B cell (primary cell): ENCODE measurements around the gene FCRL6. TPM values are rescaled to one million over a fixed set of nuclear protein-coding genes. Genes with fewer than 3 reads are reported as not detected.

Experiments used
- ATAC-seq: fragments of 200-7000 bp; cut with Tn5 transposase; one replicate; pipeline ENCODE4 v1.10.0; 2021; ENCODE audit warnings: low read depth, mild to moderate bottlenecking, moderate number of reproducible peaks, moderate library complexity
- CTCF ChIA-PET: fragments of 350-600 bp; sonication (Branson Sonifier 250); formaldehyde crosslinking; loops from one replicate; lab custom pipeline; 2021; ENCODE audit warnings: antibody characterized with exemption, inconsistent platforms; lab: Charles Lee
- POLR2A ChIA-PET: fragments of 350-600 bp; sonication (Branson Sonifier 250); formaldehyde crosslinking; loops from one replicate; lab custom pipeline; 2021; ENCODE audit warnings: antibody characterized with exemption; lab: Charles Lee
- DNase-seq: peaks from one replicate; pipeline ENCODE4 v3.0.0; 2013
- H2AFZ ChIP-seq: 2 replicates; pipeline ENCODE4 v1.6.1; 2012; ENCODE audit warnings: mild to moderate bottlenecking, low read depth, low read length; ENCODE audit not compliant: insufficient read depth, poor library complexity, severe bottlenecking
- H3K27ac ChIP-seq, 2 donors: 1 replicate in 1 of 2; 2 replicates in 1 of 2; pipeline ENCODE4 v1.5.1; 2012 to 2013; ENCODE audit warnings: low read length in 2 of 2, mild to moderate bottlenecking in 2 of 2, moderate library complexity in 1 of 2
- H3K27me3 ChIP-seq, 4 experiments: fragments of 200-600 bp in 1 of 4; sonication (generic) in 1 of 4; replicated peaks in 1 of 4; 1 replicate in 2 of 4; 2 replicates in 2 of 4; pipeline versions ENCODE4 v1.6.1 to v1.7.0; 2013 to 2016; ENCODE audit warnings: low read length in 3 of 4, mild to moderate bottlenecking in 2 of 4, mixed read lengths in 1 of 4, moderate library complexity in 1 of 4; ENCODE audit not compliant: insufficient read depth in 4 of 4, control insufficient read depth in 3 of 4; ENCODE audit errors: control extremely low read depth in 1 of 4
- H3K36me3 ChIP-seq, 2 experiments: replicated peaks in 1 of 2; 1 replicate in 1 of 2; 2 replicates in 1 of 2; pipeline versions ENCODE4 v1.6.1 to v1.7.1; 2013; ENCODE audit warnings: low read length in 1 of 2; ENCODE audit not compliant: insufficient read depth in 2 of 2, control insufficient read depth in 1 of 2; ENCODE audit errors: control extremely low read depth in 1 of 2, extremely low read depth in 1 of 2
- H3K4me1 ChIP-seq, 2 donors: fragments of 200-600 bp in 1 of 2; sonication (generic) in 1 of 2; 1 replicate in 1 of 2; 2 replicates in 1 of 2; pipeline versions ENCODE4 v1.5.1 to v1.6.1; 2013 to 2017; ENCODE audit warnings: low read length in 2 of 2; ENCODE audit not compliant: control insufficient read depth in 2 of 2, insufficient read depth in 2 of 2
- H3K4me2 ChIP-seq: replicated peaks from 2 replicates; pipeline ENCODE3; 2012; ENCODE audit warnings: mild to moderate bottlenecking, low read depth, low read length; ENCODE audit not compliant: poor library complexity, severe bottlenecking
- H3K4me3 ChIP-seq, 5 experiments: fragments of 200-600 bp in 1 of 5; sonication (generic) in 1 of 5; 1 replicate in 3 of 5; 2 replicates in 2 of 5; pipeline versions ENCODE4 v1.5.1 to v1.7.0; 2011 to 2016; ENCODE audit warnings: low read length in 4 of 5, mild to moderate bottlenecking in 4 of 5, low read depth in 2 of 5, control low read depth in 1 of 5, moderate library complexity in 1 of 5; ENCODE audit not compliant: insufficient read depth in 1 of 5; ENCODE audit errors: control extremely low read depth in 1 of 5, extremely low read depth in 1 of 5
- H3K79me2 ChIP-seq: fragments of 200-600 bp; sonication (generic); one replicate; pipeline ENCODE4 v1.6.0; 2016; ENCODE audit warnings: low read length; ENCODE audit not compliant: control insufficient read depth, insufficient read depth
- H3K9ac ChIP-seq: fragments of 200-600 bp; sonication (generic); 2 replicates; pipeline ENCODE4 v1.6.1; 2017; ENCODE audit warnings: mild to moderate bottlenecking, low read length, moderate library complexity
- H3K9me3 ChIP-seq, 3 donors: one replicate each; pipeline versions ENCODE4 v1.6.1 to v1.7.1; 2013; ENCODE audit warnings: low read length in 2 of 3; ENCODE audit not compliant: control insufficient read depth in 2 of 3, insufficient read depth in 1 of 3; ENCODE audit errors: control extremely low read depth in 1 of 3
- H4K20me1 ChIP-seq: 2 replicates; pipeline ENCODE4 v1.6.0; 2012; ENCODE audit warnings: mild to moderate bottlenecking, low read length; ENCODE audit not compliant: insufficient read depth, control insufficient read depth, poor library complexity, severe bottlenecking
- H3K27ac Mint-ChIP-seq: one replicate; pipeline ENCODE4 v1.8.0; 2021; ENCODE audit warnings: mixed read lengths
- H3K27me3 Mint-ChIP-seq: one replicate; pipeline ENCODE4 v1.8.0; 2021; ENCODE audit warnings: mixed read lengths
- H3K4me1 Mint-ChIP-seq: one replicate; pipeline ENCODE4 v1.8.0; 2021; ENCODE audit warnings: mixed read lengths
- H3K4me3 Mint-ChIP-seq: one replicate; pipeline ENCODE4 v1.8.0; 2021; ENCODE audit warnings: mixed read lengths
- H3K9me3 Mint-ChIP-seq: one replicate; pipeline ENCODE4 v1.8.0; 2022; ENCODE audit warnings: mixed read lengths; ENCODE audit not compliant: insufficient read depth
- EZH2 ChIP-seq: IDR thresholded peaks from 2 replicates; pipeline ENCODE4 v1.6.1; 2012; ENCODE audit warnings: borderline replicate concordance, low read depth, mild to moderate bottlenecking, moderate library complexity, low read length; ENCODE audit not compliant: insufficient read depth, poor library complexity, severe bottlenecking
- WGBS: methylation state at CpG from one replicate; pipeline ENCODE4 v1.1.5; 2013; ENCODE audit warnings: missing lambda C conversion rate; ENCODE audit not compliant: insufficient coverage; 5-methylcytosine and 5-hydroxymethylcytosine counted together
- intact Hi-C: fragments of 100-400 bp; cut with micrococcal nuclease; formaldehyde crosslinking; loops from one replicate; pipeline ENCODE4 v1.10.0; 2022
- polyA plus RNA-seq: library from polyadenylated mRNA; depleted of rRNA; stranded (reverse); fragments of >200 nt; gene quantifications from 2 replicates; pipeline ENCODE4 v1.2.3, GENCODE V29; 2012
- total RNA-seq, 2 donors: library from RNA; stranded (reverse); fragments of 120-200 nt in 1 of 2; gene quantifications; 1 replicate in 1 of 2; 2 replicates in 1 of 2; pipeline versions ENCODE4 v1.2.3 to v1.2.4, GENCODE V29; 2013 to 2022
- TF ChIP-seq, protein P1 (sequence below): fragments of 200-600 bp; IDR thresholded peaks from one replicate; pipeline ENCODE4 v1.8.0; 2022; ENCODE audit warnings: antibody characterized with exemption, mild to moderate bottlenecking

The FCRL6 gene
- total and polyA plus RNA-seq, 2 donors (not counting 1 experiment from before 2014, with no cell fraction given), result 0.81 TPM; not detected in 1

GRCh38 chr1:159828176-159828575 lies 26.0 kb downstream of the FCRL6 start:
- ATAC-seq (no peak), DNase-seq (no peak)
- ChIA-PET POLR2A (no interaction called here), CTCF (interaction anchor here (1.3 kb wide), 1 partner anchor 15 kb away, joined by 4 read pairs; no protein-coding TSS in a partner anchor)
- Mint-ChIP-seq H3K27me3 (peaks cover 20% of the 10 kb centered on the region), H3K4me1 (peaks cover 18% of the 10 kb centered on the region), H3K4me3 (no peak overlapping the region), H3K9me3 (no peaks in the 10 kb centered on the region), H3K27ac (no peak overlapping the region)
- Histone ChIP-seq H3K4me3 (no peak overlapping the region), H3K9me3 (peaks cover 0 to 6% (median 0%) of the 10 kb centered on the region in 3 donors), H3K27me3 (peaks cover 0 to 8% (median 3%) of the 10 kb centered on the region in 4 experiments), H3K36me3 (no peaks in the 10 kb centered on the region), H3K27ac (no peak overlapping the region), H4K20me1 (no peaks in the 10 kb centered on the region), H3K4me1 (peaks cover 6 to 25% of the 10 kb centered on the region in 2 donors), H2AFZ (no peak overlapping the region), H3K9ac (no peak overlapping the region), H3K79me2 (no peaks in the 10 kb centered on the region), H3K4me2 (no peak overlapping the region)
- intact Hi-C loops, result no loop called here
- TF ChIP-seq EZH2, result no peak
- TF ChIP-seq, protein P1, sequence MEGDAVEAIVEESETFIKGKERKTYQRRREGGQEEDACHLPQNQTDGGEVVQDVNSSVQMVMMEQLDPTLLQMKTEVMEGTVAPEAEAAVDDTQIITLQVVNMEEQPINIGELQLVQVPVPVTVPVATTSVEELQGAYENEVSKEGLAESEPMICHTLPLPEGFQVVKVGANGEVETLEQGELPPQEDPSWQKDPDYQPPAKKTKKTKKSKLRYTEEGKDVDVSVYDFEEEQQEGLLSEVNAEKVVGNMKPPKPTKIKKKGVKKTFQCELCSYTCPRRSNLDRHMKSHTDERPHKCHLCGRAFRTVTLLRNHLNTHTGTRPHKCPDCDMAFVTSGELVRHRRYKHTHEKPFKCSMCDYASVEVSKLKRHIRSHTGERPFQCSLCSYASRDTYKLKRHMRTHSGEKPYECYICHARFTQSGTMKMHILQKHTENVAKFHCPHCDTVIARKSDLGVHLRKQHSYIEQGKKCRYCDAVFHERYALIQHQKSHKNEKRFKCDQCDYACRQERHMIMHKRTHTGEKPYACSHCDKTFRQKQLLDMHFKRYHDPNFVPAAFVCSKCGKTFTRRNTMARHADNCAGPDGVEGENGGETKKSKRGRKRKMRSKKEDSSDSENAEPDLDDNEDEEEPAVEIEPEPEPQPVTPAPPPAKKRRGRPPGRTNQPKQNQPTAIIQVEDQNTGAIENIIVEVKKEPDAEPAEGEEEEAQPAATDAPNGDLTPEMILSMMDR, result no peak
- 58% methylated on average over 2 of the region's 3 CpGs for WGBS

GRCh38 chr1:159828581-159829272 lies 26.6 kb downstream of the FCRL6 start:
- H4K20me1 ChIP-seq, result no peaks in the 10 kb centered on the region
- H3K4me3 ChIP-seq, result no peak overlapping the region
- H3K4me2 ChIP-seq, result no peak overlapping the region
- Mint-ChIP-seq H3K4me3 (no peak overlapping the region), H3K9me3 (no peaks in the 10 kb centered on the region), H3K4me1 (peaks cover 18% of the 10 kb centered on the region), H3K27me3 (peaks cover 16% of the 10 kb centered on the region), H3K27ac (no peak overlapping the region)
- H3K27me3 ChIP-seq, result peaks cover 0 to 8% (median 3%) of the 10 kb centered on the region in 4 experiments
- no peak overlapping the region for H2AFZ ChIP-seq
- intact Hi-C loops, result no loop called here
- H3K9ac ChIP-seq, result no peak overlapping the region
- H3K27ac ChIP-seq, result no peak overlapping the region
- no peak for TF ChIP-seq EZH2
- TF ChIP-seq, protein P1, result no peak
- DNase-seq (no peak), ATAC-seq (no peak)
- H3K79me2 ChIP-seq, result no peaks in the 10 kb centered on the region
- 85% methylated on average over 10 of the region's 11 CpGs for WGBS
- peaks cover 0 to 6% (median 0%) of the 10 kb centered on the region in 3 donors for H3K9me3 ChIP-seq
- H3K36me3 ChIP-seq, result no peaks in the 10 kb centered on the region
- ChIA-PET POLR2A (no interaction called here), CTCF (interaction anchor here (1.3 to 1.7 kb wide), 3 partner anchors 15 to 177 kb away, joined by 3 to 4 read pairs (median 3); no protein-coding TSS in a partner anchor)
- H3K4me1 ChIP-seq, result peaks cover 6 to 25% of the 10 kb centered on the region in 2 donors
